ENCODE data around the gene PSMD13. TPM values are rescaled to one million over a fixed set of nuclear protein-coding genes. Genes with fewer than 3 reads are reported as not detected.

PSMD13 gene
- total RNA-seq, 4 donors from 2014 or later, result 57.8 to 118 (median 93.8) TPM

DNA sequence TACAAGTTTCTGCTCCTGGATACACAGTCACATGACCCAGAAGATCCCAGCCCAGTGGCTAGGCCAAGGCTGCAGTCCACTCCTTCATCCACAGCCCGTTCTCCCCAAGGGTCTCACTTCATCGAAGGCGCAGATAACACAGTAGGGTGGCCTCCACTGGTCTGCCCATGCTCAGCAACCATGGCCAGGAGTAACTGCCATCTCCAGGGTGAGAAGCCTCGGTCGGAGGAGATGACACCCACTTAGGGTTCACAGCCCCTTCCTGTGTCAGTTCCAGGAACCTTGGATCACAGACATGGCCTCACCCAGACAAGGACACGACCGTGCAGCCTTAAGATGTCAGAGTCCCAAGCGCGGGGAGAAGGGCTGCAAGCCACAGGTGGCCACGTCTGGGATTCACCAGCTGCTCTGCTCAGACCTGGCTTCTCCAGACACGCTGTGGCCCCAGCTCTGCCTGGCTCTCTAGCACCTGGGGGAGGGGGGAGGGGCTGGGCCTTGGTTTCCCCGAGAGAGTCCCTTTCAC is 32.1 kb upstream of the PSMD13 start:
- TF ChIP-seq, protein P1, sequence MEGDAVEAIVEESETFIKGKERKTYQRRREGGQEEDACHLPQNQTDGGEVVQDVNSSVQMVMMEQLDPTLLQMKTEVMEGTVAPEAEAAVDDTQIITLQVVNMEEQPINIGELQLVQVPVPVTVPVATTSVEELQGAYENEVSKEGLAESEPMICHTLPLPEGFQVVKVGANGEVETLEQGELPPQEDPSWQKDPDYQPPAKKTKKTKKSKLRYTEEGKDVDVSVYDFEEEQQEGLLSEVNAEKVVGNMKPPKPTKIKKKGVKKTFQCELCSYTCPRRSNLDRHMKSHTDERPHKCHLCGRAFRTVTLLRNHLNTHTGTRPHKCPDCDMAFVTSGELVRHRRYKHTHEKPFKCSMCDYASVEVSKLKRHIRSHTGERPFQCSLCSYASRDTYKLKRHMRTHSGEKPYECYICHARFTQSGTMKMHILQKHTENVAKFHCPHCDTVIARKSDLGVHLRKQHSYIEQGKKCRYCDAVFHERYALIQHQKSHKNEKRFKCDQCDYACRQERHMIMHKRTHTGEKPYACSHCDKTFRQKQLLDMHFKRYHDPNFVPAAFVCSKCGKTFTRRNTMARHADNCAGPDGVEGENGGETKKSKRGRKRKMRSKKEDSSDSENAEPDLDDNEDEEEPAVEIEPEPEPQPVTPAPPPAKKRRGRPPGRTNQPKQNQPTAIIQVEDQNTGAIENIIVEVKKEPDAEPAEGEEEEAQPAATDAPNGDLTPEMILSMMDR (IDR thresholded peaks at IDR 0.05; ENCODE audit: low read depth), result no peak

DNA sequence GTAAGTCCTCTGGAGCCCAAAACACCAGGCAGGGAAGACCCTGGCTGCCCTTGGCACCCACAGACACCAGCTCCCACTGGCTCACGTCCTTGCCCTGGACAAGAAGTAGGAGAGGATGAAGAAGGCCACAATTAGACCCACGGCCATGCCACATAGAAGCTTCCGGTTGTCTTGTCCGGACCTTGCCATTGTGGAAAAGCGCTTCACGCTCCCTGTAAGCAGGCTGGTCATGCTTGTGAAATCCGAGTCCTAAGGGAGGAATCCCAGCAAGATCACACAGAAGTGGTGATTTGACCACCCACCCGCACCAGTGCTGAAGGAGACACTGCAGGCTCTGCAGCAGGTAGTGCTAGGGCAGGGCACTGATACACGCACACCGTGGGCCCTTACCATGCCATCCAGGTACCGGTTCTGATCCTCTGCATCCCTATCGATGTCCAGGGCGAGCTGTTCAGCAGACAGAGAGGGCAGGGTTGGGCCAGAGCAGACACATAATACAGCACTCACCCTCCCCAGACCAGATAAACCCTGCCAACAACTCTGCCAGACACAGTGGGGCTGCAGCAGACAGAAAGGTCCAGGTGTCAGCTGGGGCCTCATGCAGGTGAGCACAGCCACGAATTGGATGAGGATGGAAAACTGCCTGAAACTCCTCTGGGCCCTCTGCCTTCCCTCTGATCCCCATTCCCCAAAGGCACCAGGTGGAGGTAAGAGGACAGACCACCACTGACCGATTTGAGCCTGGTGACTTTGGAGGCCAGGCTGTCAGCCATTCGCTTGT is 31.4 kb upstream of the PSMD13 start:
- TF ChIP-seq, protein P1 (IDR thresholded peaks at IDR 0.05; ENCODE audit: low read depth), result no peak

DNA sequence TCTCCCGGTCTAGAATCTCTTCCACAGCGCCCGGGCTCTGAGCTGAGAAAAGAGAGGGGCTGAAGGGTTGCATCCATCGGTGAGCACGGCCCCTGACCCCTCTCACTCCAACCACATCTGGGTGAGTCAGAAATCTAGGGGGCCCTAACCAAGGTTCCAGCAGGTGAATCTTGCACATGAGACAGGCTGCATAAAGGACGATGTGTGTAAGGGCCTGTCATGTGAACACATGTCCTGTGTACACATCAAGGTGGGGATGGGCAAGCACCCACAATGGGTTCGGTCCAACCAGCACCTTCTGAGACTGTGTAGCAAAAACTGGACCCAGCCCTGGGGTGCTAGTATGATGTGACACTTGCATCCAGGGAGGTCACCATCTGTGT is 30.8 kb upstream of the PSMD13 start:
- TF ChIP-seq, protein P1 (IDR thresholded peaks at IDR 0.05; ENCODE audit: low read depth), result no peak

DNA sequence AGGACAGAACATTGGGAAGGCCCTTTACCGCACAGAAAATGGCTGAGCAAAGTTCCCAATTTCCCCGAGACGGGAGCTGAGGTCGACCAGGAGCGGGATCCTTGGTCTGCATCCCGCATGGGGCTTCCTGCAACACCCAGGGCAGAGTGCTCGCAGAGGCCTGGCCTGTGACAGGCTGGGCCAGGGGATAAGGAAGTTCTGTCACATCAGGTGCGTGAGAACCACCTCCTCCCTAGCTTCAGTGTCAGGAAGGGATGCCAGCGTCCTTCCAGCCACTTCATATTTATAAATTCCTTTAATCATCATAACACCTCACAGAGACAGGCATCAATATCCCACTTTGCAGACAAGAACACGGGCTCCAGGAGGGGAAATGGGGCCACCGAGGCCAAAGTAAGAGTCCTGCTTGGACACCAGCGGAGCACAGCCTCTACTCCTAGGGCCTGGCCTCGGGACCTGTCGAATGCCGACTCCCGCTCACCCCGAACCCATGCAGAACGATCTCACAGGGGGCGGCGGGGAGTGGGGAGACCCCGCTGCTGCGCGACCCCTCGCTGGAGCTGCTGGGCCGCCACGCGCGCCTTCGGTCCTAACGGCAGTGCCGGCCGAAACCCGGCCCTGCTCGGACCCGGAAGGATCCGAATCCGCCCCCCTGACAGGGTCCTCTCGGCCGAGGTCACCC is 30.1 kb upstream of the PSMD13 start:
- TF ChIP-seq, protein P1 (IDR thresholded peaks at IDR 0.05; ENCODE audit: low read depth), result no peak

DNA sequence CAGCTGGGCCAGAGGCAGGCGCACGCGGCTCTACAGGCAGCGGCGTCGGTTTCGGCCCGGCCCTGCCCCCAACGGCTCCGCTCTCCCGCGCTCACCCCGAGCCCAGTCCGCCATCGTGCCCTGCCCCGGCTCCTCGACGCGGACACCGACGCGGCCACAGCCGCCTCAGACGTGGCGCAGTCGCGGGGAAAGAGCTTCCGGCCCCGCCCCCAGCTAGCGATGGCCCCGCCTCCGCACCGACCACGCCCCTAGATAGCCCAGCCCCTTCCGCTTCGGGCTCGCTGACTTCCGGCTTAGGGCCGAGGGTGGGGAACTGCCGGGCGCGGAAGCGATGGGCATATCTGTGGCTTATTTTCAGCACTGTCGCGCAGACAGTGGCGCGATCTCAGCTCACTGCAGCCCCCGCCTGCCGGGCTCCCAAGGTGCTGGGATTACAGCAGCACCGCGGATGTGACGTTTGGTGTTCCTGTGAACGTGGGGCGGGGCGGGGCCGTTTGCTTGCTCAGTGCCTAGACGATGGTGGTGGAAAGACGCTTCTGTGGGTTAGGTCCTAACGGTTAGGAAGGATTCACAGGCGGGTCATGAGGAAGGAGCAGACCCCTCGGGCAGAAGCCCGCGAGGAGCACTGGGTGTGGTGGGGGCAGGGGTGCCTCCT is 29.4 kb upstream of the PSMD13 start, which contains the start of the genes BET1L and RIC8A:
Gene BET1L (minus strand): TSS at position 192 of the 655 bp plus-strand sequence. CDS start 78 bp downstream, at position 114.
Gene RIC8A (plus strand): TSS at position 501 of the 655 bp plus-strand sequence. CDS start 1,147 bp downstream, outside the sequence.
- TF ChIP-seq, protein P1 (IDR thresholded peaks at IDR 0.05; ENCODE audit: low read depth), result no peak

DNA sequence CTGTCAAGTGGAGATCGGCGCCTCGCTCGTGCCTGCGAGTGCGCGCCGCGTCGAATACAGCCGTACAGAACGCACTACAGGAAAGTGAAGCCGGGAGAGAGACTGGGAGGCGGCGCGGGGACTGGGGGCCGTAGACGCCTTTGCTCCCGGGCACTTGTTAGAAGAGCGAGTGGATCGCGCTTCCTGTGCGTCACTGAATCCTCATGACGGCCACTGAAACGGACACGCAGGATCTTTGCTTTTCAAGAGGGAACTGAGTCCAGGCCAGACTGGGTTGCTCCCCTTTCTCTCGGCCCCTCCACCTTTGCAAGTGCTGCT is 29.0 kb upstream of the PSMD13 start:
- TF ChIP-seq, protein P1 (IDR thresholded peaks at IDR 0.05; ENCODE audit: low read depth), result no peak
